ENCODE data around the gene SUFU.

The SUFU gene

DNA sequence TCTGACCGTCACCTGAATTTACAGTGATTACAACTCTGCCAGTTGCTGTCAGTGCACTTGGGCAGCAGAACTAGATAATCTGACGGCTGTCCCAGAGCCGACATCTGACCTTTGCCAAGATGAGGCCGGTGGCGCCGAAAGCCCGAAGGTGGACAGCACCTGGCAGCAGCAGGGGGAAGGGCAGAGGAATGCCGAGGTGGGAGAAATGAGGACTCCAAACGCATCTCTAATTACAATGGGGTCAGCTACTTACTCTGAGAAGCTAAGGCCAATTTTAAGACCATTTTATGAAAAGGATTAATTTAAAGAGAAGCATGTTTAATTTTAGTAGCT lies 174.3 kb downstream of the SUFU start:
- ChIA-PET POLR2A (ENCODE audit: low non-redundant PET) (no interaction called here), CTCF (interaction anchor here (0.6 to 2.3 kb wide), 10 partner anchors 9 to 190 kb away, joined by 3 to 12 read pairs (median 4); no protein-coding TSS in a partner anchor)
- no peak for TF ChIP-seq CTCF (conservative IDR thresholded peaks at IDR 0.05; ENCODE audit: low read depth)
- DNase-seq (ENCODE audit: low spot score) = no peak
- peak overlapping the region; percentile 38 for H3K27ac ChIP-seq

GRCh38 chr10:102678842-102679289 lies 175.1 kb downstream of the SUFU start:
- ChIA-PET CTCF (interaction anchor here (0.6 to 2.3 kb wide), 14 partner anchors 10 to 425 kb away, joined by 3 to 12 read pairs (median 4); no protein-coding TSS in a partner anchor), POLR2A (ENCODE audit: low non-redundant PET) (interaction anchor here (0.5 to 0.7 kb wide), 3 partner anchors 16 to 33 kb away, joined by 4 to 11 read pairs (median 9); no protein-coding TSS in a partner anchor)
- TF ChIP-seq CTCF (conservative IDR thresholded peaks at IDR 0.05; ENCODE audit: low read depth) = peak; percentile 73
- peak overlapping the region; percentile 63 for H3K27ac ChIP-seq
- DNase-seq (ENCODE audit: low spot score) = no peak

GRCh38 chr10:102679596-102679995 lies 175.8 kb downstream of the SUFU start:
- peak overlapping the region; percentile 63 for H3K27ac ChIP-seq
- ChIA-PET CTCF (interaction anchor here (0.6 to 2.3 kb wide), 7 partner anchors 10 to 424 kb away, joined by 3 to 12 read pairs (median 4); no protein-coding TSS in a partner anchor), POLR2A (ENCODE audit: low non-redundant PET) (no interaction called here)
- DNase-seq (ENCODE audit: low spot score) = no peak
- TF ChIP-seq CTCF (conservative IDR thresholded peaks at IDR 0.05; ENCODE audit: low read depth) = no peak

DNA sequence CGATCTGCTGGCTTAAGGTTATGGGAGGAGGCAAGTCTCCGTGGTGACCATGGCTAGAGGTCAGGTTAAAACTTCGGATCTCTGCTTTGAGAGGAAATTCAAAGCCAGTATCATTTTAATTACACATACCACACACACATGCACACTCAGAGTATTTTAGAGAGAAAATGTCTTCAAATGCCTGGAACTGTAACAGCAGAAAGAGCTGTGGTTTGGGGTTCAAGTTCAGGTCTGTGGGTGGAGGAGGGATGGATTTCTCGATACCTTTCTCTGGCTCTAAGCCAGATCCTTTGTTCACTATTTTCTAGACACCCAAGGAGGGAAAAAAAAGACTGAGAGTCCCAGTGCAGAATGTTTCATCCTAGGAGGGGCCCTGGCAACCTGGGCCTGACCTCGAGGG lies 177.9 kb downstream of the SUFU start:
- POLR2A ChIA-PET (ENCODE audit: low non-redundant PET) = interaction anchor here (0.6 kb wide), 1 partner anchor 438 kb away, joined by 4 read pairs; no protein-coding TSS in a partner anchor
- DNase-seq (ENCODE audit: low spot score) = no peak
- CTCF ChIA-PET = no interaction called here
- H3K27ac ChIP-seq = peak overlapping the region; percentile 15; the same call in 1 of the 2 replicates
- TF ChIP-seq CTCF (conservative IDR thresholded peaks at IDR 0.05; ENCODE audit: low read depth) = no peak

DNA sequence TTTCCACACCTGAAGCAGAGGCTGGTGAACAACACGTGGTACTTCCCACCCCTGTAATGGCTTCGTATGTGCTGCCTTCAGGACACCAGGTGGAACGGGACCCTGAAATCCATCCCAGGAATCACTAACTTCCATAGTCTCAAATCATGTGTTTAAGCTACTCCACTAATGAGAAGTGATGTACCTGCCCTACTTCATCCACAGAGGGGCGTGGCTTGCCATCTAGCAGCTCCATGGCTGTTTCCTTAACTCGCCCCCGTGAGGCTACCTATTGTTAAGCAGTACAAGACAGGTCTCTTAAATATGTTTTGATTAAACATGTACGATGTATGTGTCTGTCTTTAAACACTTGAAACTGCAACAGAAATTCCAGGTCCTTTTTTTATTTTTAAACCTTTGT lies 178.6 kb downstream of the SUFU start:
- H3K27ac ChIP-seq = peak overlapping the region; percentile 15; the same call in 1 of the 2 replicates
- CTCF ChIA-PET = no interaction called here
- no peak for TF ChIP-seq CTCF (conservative IDR thresholded peaks at IDR 0.05; ENCODE audit: low read depth)
- POLR2A ChIA-PET (ENCODE audit: low non-redundant PET) = no interaction called here
- DNase-seq (ENCODE audit: low spot score) = no peak

DNA sequence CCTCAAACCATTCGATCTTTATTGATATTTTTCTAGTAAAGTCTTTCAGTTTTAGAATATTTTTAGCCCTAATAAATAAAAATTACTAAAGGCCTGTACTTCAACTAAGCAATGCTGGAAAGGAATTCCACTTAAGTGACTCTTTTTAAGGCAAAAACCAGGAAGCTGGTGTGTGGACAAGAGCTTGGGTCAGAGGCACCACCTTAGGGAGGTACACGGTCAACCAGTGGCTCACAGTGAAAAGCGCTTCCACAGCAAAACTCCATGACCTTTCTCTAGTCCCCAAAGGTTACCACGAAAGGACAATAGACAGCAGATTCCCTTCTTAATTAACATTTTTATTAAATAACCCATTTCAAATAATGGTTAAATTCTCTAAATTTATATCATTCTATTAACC lies 179.2 kb downstream of the SUFU start:
- ChIA-PET CTCF (no interaction called here), POLR2A (ENCODE audit: low non-redundant PET) (no interaction called here)
- TF ChIP-seq CTCF (conservative IDR thresholded peaks at IDR 0.05; ENCODE audit: low read depth) = no peak
- DNase-seq (ENCODE audit: low spot score) = no peak
- H3K27ac ChIP-seq = no peak overlapping the region
